ENCODE data around the gene CNKSR2.

The CNKSR2 gene

GRCh38 chrX:21612154-21612553, 237.9 kb downstream of the CNKSR2 start:
- H3K79me2 ChIP-seq (ENCODE audit: insufficient read depth, low read length), result no peaks in the 10 kb centered on the region
- no peaks in the 10 kb centered on the region for H3K36me3 ChIP-seq (ENCODE audit: insufficient read depth, low read length)
- TF ChIP-seq CTCF (IDR thresholded peaks at IDR 0.05; ENCODE audit: low read length), result no peak
- no peak overlapping the region for H3K4me2 ChIP-seq (ENCODE audit: low read length)
- no peaks in the 10 kb centered on the region for H3K27me3 ChIP-seq (ENCODE audit: insufficient read depth, low read length)
- H3K4me3 ChIP-seq (ENCODE audit: low read depth, low read length, poor library complexity, severe bottlenecking), result no peak overlapping the region
- H2AFZ ChIP-seq (ENCODE audit: low read length), result no peak overlapping the region
- no peaks in the 10 kb centered on the region for H3F3A ChIP-seq (ENCODE audit: insufficient read depth, low read length)
- H3K4me1 ChIP-seq (ENCODE audit: insufficient read depth, low read length, severe bottlenecking), result no peaks in the 10 kb centered on the region
- no peak overlapping the region for H3K9ac ChIP-seq (ENCODE audit: low read length)
- H3K27ac ChIP-seq (ENCODE audit: low read depth, low read length, poor library complexity, severe bottlenecking), result no peak overlapping the region
- no peaks in the 10 kb centered on the region for H3K9me2 ChIP-seq (ENCODE audit: low read depth, low read length)
- H3K9me3 ChIP-seq (ENCODE audit: low read length), result no peaks in the 10 kb centered on the region
- no peaks in the 10 kb centered on the region for H4K20me1 ChIP-seq (ENCODE audit: insufficient read depth, low read length)

- Histone ChIP-seq H3K4me2 (ENCODE audit: low read length) (no peak overlapping the region), H3K9me3 (ENCODE audit: low read length) (no peaks in the 10 kb centered on the region), H3F3A (ENCODE audit: insufficient read depth, low read length) (no peaks in the 10 kb centered on the region), H3K9ac (ENCODE audit: low read length) (no peak overlapping the region), H3K4me3 (ENCODE audit: low read depth, low read length, poor library complexity, severe bottlenecking) (no peak overlapping the region), H3K79me2 (ENCODE audit: insufficient read depth, low read length) (no peaks in the 10 kb centered on the region), H3K36me3 (ENCODE audit: insufficient read depth, low read length) (no peaks in the 10 kb centered on the region), H4K20me1 (ENCODE audit: insufficient read depth, low read length) (no peaks in the 10 kb centered on the region), H2AFZ (ENCODE audit: low read length) (no peak overlapping the region), H3K27me3 (ENCODE audit: insufficient read depth, low read length) (no peaks in the 10 kb centered on the region), H3K9me2 (ENCODE audit: low read depth, low read length) (no peaks in the 10 kb centered on the region), H3K27ac (ENCODE audit: low read depth, low read length, poor library complexity, severe bottlenecking) (no peak overlapping the region), H3K4me1 (ENCODE audit: insufficient read depth, low read length, severe bottlenecking) (no peaks in the 10 kb centered on the region)
- TF ChIP-seq CTCF (IDR thresholded peaks at IDR 0.05; ENCODE audit: low read length) (no peak), EZH2 (IDR thresholded peaks at IDR 0.05; ENCODE audit: borderline replicate concordance, low read length) (no peak)
Measured at GRCh38 chrX:21616386-21616785, 242.2 kb downstream of the CNKSR2 start.

- Histone ChIP-seq H3K79me2 (ENCODE audit: insufficient read depth, low read length) (no peaks in the 10 kb centered on the region), H3K27ac (ENCODE audit: low read depth, low read length, poor library complexity, severe bottlenecking) (no peak overlapping the region), H3K36me3 (ENCODE audit: insufficient read depth, low read length) (no peaks in the 10 kb centered on the region), H3F3A (ENCODE audit: insufficient read depth, low read length) (no peaks in the 10 kb centered on the region), H3K9ac (ENCODE audit: low read length) (no peak overlapping the region), H3K27me3 (ENCODE audit: insufficient read depth, low read length) (no peaks in the 10 kb centered on the region), H3K4me3 (ENCODE audit: low read depth, low read length, poor library complexity, severe bottlenecking) (no peak overlapping the region), H3K4me1 (ENCODE audit: insufficient read depth, low read length, severe bottlenecking) (no peaks in the 10 kb centered on the region), H2AFZ (ENCODE audit: low read length) (no peak overlapping the region), H4K20me1 (ENCODE audit: insufficient read depth, low read length) (no peaks in the 10 kb centered on the region), H3K9me2 (ENCODE audit: low read depth, low read length) (no peaks in the 10 kb centered on the region), H3K4me2 (ENCODE audit: low read length) (no peak overlapping the region), H3K9me3 (ENCODE audit: low read length) (no peaks in the 10 kb centered on the region)
- TF ChIP-seq CTCF (IDR thresholded peaks at IDR 0.05; ENCODE audit: low read length) (no peak), EZH2 (IDR thresholded peaks at IDR 0.05; ENCODE audit: borderline replicate concordance, low read length) (no peak)
Measured at GRCh38 chrX:21620234-21620633, 246.0 kb downstream of the CNKSR2 start.
